Body of pancreas (tissue), 4 donors: ENCODE measurements around the gene SLC38A1. TPM values are rescaled to one million over a fixed set of nuclear protein-coding genes. Genes with fewer than 3 reads are reported as not detected.

Experiments
- ATAC-seq: fragments of 150-250 bp; one replicate; pipeline ENCODE4 v1.9.1; 2016
- DNase-seq, 4 donors: peaks; one replicate each; pipeline ENCODE4 v3.0.0-alpha.2; 2019
- H3K27ac ChIP-seq, 4 donors: fragments of 200-600 bp; sonication (generic); 1 replicate in 3 of 4; 2 replicates in 1 of 4; pipeline versions ENCODE4 v1.5.1 to v1.6.1; 2016 to 2019; ENCODE audit warnings: mild to moderate bottlenecking in 1 of 4, mixed read lengths in 1 of 4, moderate library complexity in 1 of 4
- H3K27me3 ChIP-seq, 2 donors: fragments of 200-600 bp; sonication (generic); one replicate each; pipeline ENCODE4 v1.6.0; 2016; ENCODE audit warnings: mild to moderate bottlenecking in 1 of 2
- H3K36me3 ChIP-seq, 2 donors: fragments of 200-600 bp; sonication (generic); replicated peaks in 1 of 2; 2 replicates each; pipeline ENCODE4 v1.5.1; 2016; ENCODE audit warnings: low read depth in 2 of 2; ENCODE audit not compliant: insufficient read depth in 1 of 2
- H3K4me1 ChIP-seq: fragments of 200-600 bp; sonication (generic); one replicate; pipeline ENCODE4 v1.6.0; 2016
- H3K4me3 ChIP-seq, 2 donors: fragments of 200-600 bp; sonication (generic); 1 replicate in 1 of 2; 2 replicates in 1 of 2; pipeline ENCODE4 v1.5.1; 2016 to 2019
- H3K9me3 ChIP-seq, 3 donors: fragments of 200-600 bp; sonication (generic); 1 replicate in 2 of 3; 2 replicates in 1 of 3; pipeline ENCODE4 v1.5.1; 2016
- CTCF ChIP-seq, 7 experiments: fragments of 450-650 bp in 4 of 7; fragments of 200-600 bp in 3 of 7; sonication (generic) in 3 of 7; IDR thresholded peaks; one replicate each; pipeline ENCODE4 v1.5.1; 2016 to 2019; ENCODE audit warnings: antibody characterized with exemption in 7 of 7
- POLR2A ChIP-seq, 3 donors: fragments of 450-650 bp; IDR thresholded peaks; one replicate each; pipeline ENCODE4 v1.6.1; 2016; ENCODE audit warnings: antibody characterized with exemption in 3 of 3, mild to moderate bottlenecking in 2 of 3
- WGBS, 2 donors: methylation state at CpG; one replicate each; pipeline ENCODE4 v1.1.5; 2017; 5-methylcytosine and 5-hydroxymethylcytosine counted together
- intact Hi-C: fragments of 100-400 bp; cut with DNase I; formaldehyde crosslinking; loops from one replicate; pipeline ENCODE4 v1.15.1; 2023
- total RNA-seq, 2 donors: library from RNA; depleted of rRNA; stranded (reverse); fragments of >200 nt; gene quantifications; one replicate each; pipeline ENCODE4 v1.1.0, GENCODE V29; 2016

The SLC38A1 gene
- total RNA-seq, 2 donors from 2014 or later = 18.5 to 38.4 TPM

DNA sequence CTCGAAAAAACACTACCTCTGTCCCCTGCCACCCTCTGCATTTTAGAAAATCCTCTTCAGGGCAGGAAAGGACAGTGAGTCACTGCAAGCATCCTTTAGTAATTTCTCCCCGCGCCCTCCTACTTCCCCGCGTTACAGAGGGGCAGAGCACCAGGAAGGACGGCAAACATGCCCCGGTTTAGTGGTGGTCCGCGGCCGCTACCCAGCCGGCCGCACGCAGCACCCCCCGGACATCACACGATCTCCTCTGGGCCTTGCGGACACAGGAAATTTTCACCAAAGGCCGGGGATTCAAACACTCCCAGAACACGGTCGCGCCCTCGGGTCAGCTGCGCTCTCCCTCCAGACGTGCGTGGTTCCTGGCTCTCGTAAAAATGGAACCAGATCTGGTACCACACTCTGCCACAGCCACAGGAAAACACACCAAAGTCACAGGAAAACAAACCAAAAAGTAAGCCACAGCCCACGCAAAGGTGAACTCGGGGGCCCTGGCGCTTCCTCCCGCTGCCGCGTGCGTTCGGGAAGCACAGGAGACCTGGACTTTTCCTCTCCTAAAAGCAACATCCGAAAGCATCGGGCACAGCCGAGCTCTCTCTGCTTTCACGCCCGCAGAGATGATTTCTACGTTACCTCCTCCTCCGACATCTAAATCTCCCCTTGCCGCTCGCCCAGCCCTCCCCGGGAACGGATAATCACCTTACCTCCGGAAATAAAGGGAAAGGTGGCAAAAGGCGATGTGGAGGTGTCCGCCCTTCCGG is 839 bp downstream of the SLC38A1 start:
- WGBS, 2 donors = 0 to 1% methylated on average over 28 to 48 of the region's 48 CpGs
- H3K4me1 ChIP-seq = peaks cover 38% of the 10 kb centered on the region
- ATAC-seq (peak; percentile 16), DNase-seq (peak; percentile 7 to 33 (median 28))
- H3K9me3 ChIP-seq = no peaks in the 10 kb centered on the region
- TF ChIP-seq CTCF (IDR thresholded peaks at IDR 0.05) (no peak), POLR2A (IDR thresholded peaks at IDR 0.05) (no peak)
- H3K27me3 ChIP-seq = no peaks in the 10 kb centered on the region
- H3K36me3 ChIP-seq = no peaks in the 10 kb centered on the region
- peak overlapping the region; percentile 44 to 48 for H3K4me3 ChIP-seq
- H3K27ac ChIP-seq = peak overlapping the region; percentile 86 to 93 (median 90)
- intact Hi-C loops = no loop called here

DNA sequence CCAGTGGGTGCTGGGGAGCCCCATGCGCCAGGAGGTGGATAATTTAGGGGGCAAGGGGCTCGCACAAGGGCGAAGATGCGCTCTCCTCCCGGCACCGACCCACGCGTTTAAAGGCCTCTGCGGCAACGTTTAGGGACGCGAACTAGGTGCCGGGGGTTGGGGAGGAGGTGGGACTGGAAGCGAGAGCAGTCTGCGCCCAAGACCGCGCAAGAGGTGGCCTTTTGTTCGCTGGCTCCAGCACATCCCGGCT is 1.3 kb downstream of the SLC38A1 start:
- intact Hi-C loops = no loop called here
- TF ChIP-seq CTCF (IDR thresholded peaks at IDR 0.05) = no peak
- peak in 2 of 3 donors; percentile 26 to 29 for TF ChIP-seq POLR2A (IDR thresholded peaks at IDR 0.05)
- Histone ChIP-seq H3K4me1 (peaks cover 42% of the 10 kb centered on the region), H3K9me3 (no peaks in the 10 kb centered on the region), H3K27ac (peak overlapping the region; percentile 86 to 93 (median 90)), H3K27me3 (no peaks in the 10 kb centered on the region), H3K4me3 (peak overlapping the region; percentile 44 to 48), H3K36me3 (no peaks in the 10 kb centered on the region)
- 0 to 1% methylated on average over 16 to 19 of the region's 19 CpGs for WGBS, 2 donors
- ATAC-seq (peak; percentile 0), DNase-seq (peak in 2 of 4 donors; percentile 9 to 24)

- peak; percentile 66 to 71 (median 68) for DNase-seq
- Histone ChIP-seq H3K4me1 (peaks cover 42% of the 10 kb centered on the region), H3K9me3 (no peaks in the 10 kb centered on the region), H3K27ac (peak overlapping the region; percentile 86 to 93 (median 90)), H3K4me3 (peak overlapping the region in 1 of 2 donors; percentile 44), H3K36me3 (no peaks in the 10 kb centered on the region), H3K27me3 (no peaks in the 10 kb centered on the region)
- TF ChIP-seq POLR2A (IDR thresholded peaks at IDR 0.05) (peak in 2 of 3 donors; percentile 55 to 58), CTCF (IDR thresholded peaks at IDR 0.05) (no peak)
- WGBS, 2 donors = 2 to 3% methylated on average over 19 to 33 of the region's 33 CpGs
- intact Hi-C loops = no loop called here
- peak; percentile 35 for ATAC-seq
Observed at GRCh38 chr12:46266869-46267574, 1.8 kb downstream of the SLC38A1 start.

DNA sequence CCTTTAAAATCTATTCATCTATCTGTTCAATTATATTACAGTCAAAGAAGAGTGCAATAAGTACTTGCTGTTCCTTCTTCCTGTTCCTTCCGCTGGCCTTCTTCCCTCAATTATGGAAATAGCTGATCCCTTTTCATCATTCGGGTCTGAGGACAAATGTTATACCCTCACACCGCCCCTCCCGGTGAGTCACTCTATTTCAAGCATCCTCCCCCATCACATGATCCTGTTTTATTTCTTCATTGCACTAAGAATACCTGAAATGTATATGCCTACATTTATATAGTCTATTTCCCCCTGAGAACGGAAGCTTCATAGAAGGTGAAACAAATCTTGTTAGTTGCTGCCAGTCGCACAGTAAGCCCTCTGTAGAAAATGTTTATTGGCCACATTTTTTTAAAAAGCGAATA is 2.5 kb downstream of the SLC38A1 start:
- H3K27ac ChIP-seq = peak overlapping the region in 3 of 4 donors; percentile 86 to 90 (median 89)

More for the DNA sequence above, 2.5 kb downstream of the SLC38A1 start:
- Histone ChIP-seq H3K36me3 (no peaks in the 10 kb centered on the region), H3K27me3 (no peaks in the 10 kb centered on the region), H3K9me3 (no peaks in the 10 kb centered on the region), H3K4me1 (peaks cover 48% of the 10 kb centered on the region), H3K4me3 (no peak overlapping the region)
- WGBS, 2 donors = 56 to 67% methylated on average over 7 of the region's 7 CpGs
- TF ChIP-seq POLR2A (IDR thresholded peaks at IDR 0.05) (no peak), CTCF (IDR thresholded peaks at IDR 0.05) (no peak)
- intact Hi-C loops = no loop called here
- no peak for DNase-seq
- no peak for ATAC-seq
